B cell (primary cell): ENCODE data around the gene SCAMP5. TPM values are rescaled to one million over a fixed set of nuclear protein-coding genes. Genes with fewer than 3 reads are reported as not detected.

ENCODE experiments used
- ATAC-seq: fragments of 200-7000 bp; cut with Tn5 transposase; one replicate; pipeline ENCODE4 v1.10.0; 2021; ENCODE audit warnings: low read depth, mild to moderate bottlenecking, moderate number of reproducible peaks, moderate library complexity
- CTCF ChIA-PET: fragments of 350-600 bp; sonication (Branson Sonifier 250); formaldehyde crosslinking; loops from one replicate; lab custom pipeline; 2021; ENCODE audit warnings: antibody characterized with exemption, inconsistent platforms; lab: Charles Lee
- POLR2A ChIA-PET: fragments of 350-600 bp; sonication (Branson Sonifier 250); formaldehyde crosslinking; loops from one replicate; lab custom pipeline; 2021; ENCODE audit warnings: antibody characterized with exemption; lab: Charles Lee
- DNase-seq: peaks from one replicate; pipeline ENCODE4 v3.0.0; 2013
- H2AFZ ChIP-seq: 2 replicates; pipeline ENCODE4 v1.6.1; 2012; ENCODE audit warnings: mild to moderate bottlenecking, low read depth, low read length; ENCODE audit not compliant: insufficient read depth, poor library complexity, severe bottlenecking
- H3K27ac ChIP-seq, 2 donors: 1 replicate in 1 of 2; 2 replicates in 1 of 2; pipeline ENCODE4 v1.5.1; 2012 to 2013; ENCODE audit warnings: low read length in 2 of 2, mild to moderate bottlenecking in 2 of 2, moderate library complexity in 1 of 2
- H3K27me3 ChIP-seq, 4 experiments: fragments of 200-600 bp in 1 of 4; sonication (generic) in 1 of 4; replicated peaks in 1 of 4; 1 replicate in 2 of 4; 2 replicates in 2 of 4; pipeline versions ENCODE4 v1.6.1 to v1.7.0; 2013 to 2016; ENCODE audit warnings: low read length in 3 of 4, mild to moderate bottlenecking in 2 of 4, mixed read lengths in 1 of 4, moderate library complexity in 1 of 4; ENCODE audit not compliant: insufficient read depth in 4 of 4, control insufficient read depth in 3 of 4; ENCODE audit errors: control extremely low read depth in 1 of 4
- H3K36me3 ChIP-seq, 2 experiments: replicated peaks in 1 of 2; 1 replicate in 1 of 2; 2 replicates in 1 of 2; pipeline versions ENCODE4 v1.6.1 to v1.7.1; 2013; ENCODE audit warnings: low read length in 1 of 2; ENCODE audit not compliant: insufficient read depth in 2 of 2, control insufficient read depth in 1 of 2; ENCODE audit errors: control extremely low read depth in 1 of 2, extremely low read depth in 1 of 2
- H3K4me1 ChIP-seq, 2 donors: fragments of 200-600 bp in 1 of 2; sonication (generic) in 1 of 2; 1 replicate in 1 of 2; 2 replicates in 1 of 2; pipeline versions ENCODE4 v1.5.1 to v1.6.1; 2013 to 2017; ENCODE audit warnings: low read length in 2 of 2; ENCODE audit not compliant: control insufficient read depth in 2 of 2, insufficient read depth in 2 of 2
- H3K4me2 ChIP-seq: replicated peaks from 2 replicates; pipeline ENCODE3; 2012; ENCODE audit warnings: mild to moderate bottlenecking, low read depth, low read length; ENCODE audit not compliant: poor library complexity, severe bottlenecking
- H3K4me3 ChIP-seq, 5 experiments: fragments of 200-600 bp in 1 of 5; sonication (generic) in 1 of 5; 1 replicate in 3 of 5; 2 replicates in 2 of 5; pipeline versions ENCODE4 v1.5.1 to v1.7.0; 2011 to 2016; ENCODE audit warnings: low read length in 4 of 5, mild to moderate bottlenecking in 4 of 5, low read depth in 2 of 5, control low read depth in 1 of 5, moderate library complexity in 1 of 5; ENCODE audit not compliant: insufficient read depth in 1 of 5; ENCODE audit errors: control extremely low read depth in 1 of 5, extremely low read depth in 1 of 5
- H3K79me2 ChIP-seq: fragments of 200-600 bp; sonication (generic); one replicate; pipeline ENCODE4 v1.6.0; 2016; ENCODE audit warnings: low read length; ENCODE audit not compliant: control insufficient read depth, insufficient read depth
- H3K9ac ChIP-seq: fragments of 200-600 bp; sonication (generic); 2 replicates; pipeline ENCODE4 v1.6.1; 2017; ENCODE audit warnings: mild to moderate bottlenecking, low read length, moderate library complexity
- H3K9me3 ChIP-seq, 3 donors: one replicate each; pipeline versions ENCODE4 v1.6.1 to v1.7.1; 2013; ENCODE audit warnings: low read length in 2 of 3; ENCODE audit not compliant: control insufficient read depth in 2 of 3, insufficient read depth in 1 of 3; ENCODE audit errors: control extremely low read depth in 1 of 3
- H4K20me1 ChIP-seq: 2 replicates; pipeline ENCODE4 v1.6.0; 2012; ENCODE audit warnings: mild to moderate bottlenecking, low read length; ENCODE audit not compliant: insufficient read depth, control insufficient read depth, poor library complexity, severe bottlenecking
- H3K27ac Mint-ChIP-seq: one replicate; pipeline ENCODE4 v1.8.0; 2021; ENCODE audit warnings: mixed read lengths
- H3K27me3 Mint-ChIP-seq: one replicate; pipeline ENCODE4 v1.8.0; 2021; ENCODE audit warnings: mixed read lengths
- H3K4me1 Mint-ChIP-seq: one replicate; pipeline ENCODE4 v1.8.0; 2021; ENCODE audit warnings: mixed read lengths
- H3K4me3 Mint-ChIP-seq: one replicate; pipeline ENCODE4 v1.8.0; 2021; ENCODE audit warnings: mixed read lengths
- H3K9me3 Mint-ChIP-seq: one replicate; pipeline ENCODE4 v1.8.0; 2022; ENCODE audit warnings: mixed read lengths; ENCODE audit not compliant: insufficient read depth
- EZH2 ChIP-seq: IDR thresholded peaks from 2 replicates; pipeline ENCODE4 v1.6.1; 2012; ENCODE audit warnings: borderline replicate concordance, low read depth, mild to moderate bottlenecking, moderate library complexity, low read length; ENCODE audit not compliant: insufficient read depth, poor library complexity, severe bottlenecking
- WGBS: methylation state at CpG from one replicate; pipeline ENCODE4 v1.1.5; 2013; ENCODE audit warnings: missing lambda C conversion rate; ENCODE audit not compliant: insufficient coverage; 5-methylcytosine and 5-hydroxymethylcytosine counted together
- intact Hi-C: fragments of 100-400 bp; cut with micrococcal nuclease; formaldehyde crosslinking; loops from one replicate; pipeline ENCODE4 v1.10.0; 2022
- polyA plus RNA-seq: library from polyadenylated mRNA; depleted of rRNA; stranded (reverse); fragments of >200 nt; gene quantifications from 2 replicates; pipeline ENCODE4 v1.2.3, GENCODE V29; 2012
- total RNA-seq, 2 donors: library from RNA; stranded (reverse); fragments of 120-200 nt in 1 of 2; gene quantifications; 1 replicate in 1 of 2; 2 replicates in 1 of 2; pipeline versions ENCODE4 v1.2.3 to v1.2.4, GENCODE V29; 2013 to 2022
- TF ChIP-seq, protein P1 (sequence below): fragments of 200-600 bp; IDR thresholded peaks from one replicate; pipeline ENCODE4 v1.8.0; 2022; ENCODE audit warnings: antibody characterized with exemption, mild to moderate bottlenecking

SCAMP5 gene
- total and polyA plus RNA-seq, 2 donors (not counting 1 experiment from before 2014, with no cell fraction given), result 0.59 to 3.4 TPM

DNA sequence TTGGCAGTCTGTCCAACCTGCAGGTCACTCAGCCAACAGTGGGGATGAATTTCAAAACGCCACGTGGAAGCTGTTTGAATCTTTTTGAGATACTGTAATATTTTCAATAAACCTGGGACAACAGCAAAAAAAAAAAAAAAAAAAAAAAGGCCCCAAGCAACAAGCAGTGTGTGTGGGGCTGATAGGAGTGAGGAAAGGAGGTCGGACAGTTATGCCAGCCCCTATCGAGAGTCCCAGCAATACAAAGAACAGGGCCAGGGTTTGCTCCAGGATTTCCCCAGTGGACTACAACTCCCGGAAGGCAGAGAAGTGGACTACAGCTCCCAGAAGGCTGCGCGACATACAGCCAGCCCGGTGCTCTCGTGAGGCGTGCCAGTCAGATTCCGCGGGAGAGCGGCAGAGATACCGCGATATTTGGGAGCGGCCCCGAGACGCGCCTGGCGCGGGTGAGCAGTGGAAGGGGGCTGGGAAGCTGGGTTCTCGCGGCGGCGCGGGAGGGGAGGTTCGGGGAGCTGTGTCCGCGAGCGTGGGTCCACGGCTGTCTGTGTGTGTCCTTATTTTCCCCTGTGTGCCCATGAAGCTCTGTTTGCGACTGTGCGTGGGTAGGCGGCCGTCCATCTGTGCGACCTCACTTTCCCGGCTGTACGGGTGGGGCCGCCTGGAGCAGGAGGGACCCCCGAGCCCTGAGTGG, 28.0 kb downstream of the SCAMP5 start, which contains the start of gene PPCDC:
Gene PPCDC (plus strand): TSS at position 410 of the 691 bp plus-strand sequence. CDS start 4,729 bp downstream, outside the sequence.
- Histone ChIP-seq H3K9ac (peak within 1 kb of the TSS; percentile 95), H3K27me3 (peaks cover 0 to 33% (median 15%) of the 10 kb centered on the region in 4 experiments), H3K4me1 (peaks cover 5 to 18% of the 10 kb centered on the region in 2 donors), H2AFZ (peak within 1 kb of the TSS; percentile 98), H3K4me3 (peak within 1 kb of the TSS; percentile 72 to 96 (median 94)), H3K9me3 (peaks cover 0 to 6% (median 0%) of the 10 kb centered on the region in 3 donors), H3K4me2 (peak within 1 kb of the TSS; percentile 87), H3K27ac (peak within 1 kb of the TSS; percentile 49 to 72), H3K79me2 (peaks cover 16% of the 10 kb centered on the region), H4K20me1 (no peaks in the 10 kb centered on the region), H3K36me3 (no peaks in the 10 kb centered on the region)
- ChIA-PET POLR2A (interaction anchor here (0.6 to 1.8 kb wide), 10 partner anchors 13 to 345 kb away, joined by 3 to 8 read pairs (median 4); partner anchors contain the start of genes C15orf39 and COX5A), CTCF (interaction anchor here (0.6 to 10.4 kb wide), 9 partner anchors 8 to 387 kb away, joined by 3 to 170 read pairs (median 4); partner anchors contain the start of gene RPP25)
- Mint-ChIP-seq H3K27me3 (peaks cover 23% of the 10 kb centered on the region), H3K4me3 (peak within 1 kb of the TSS; percentile 97), H3K27ac (peak within 1 kb of the TSS; percentile 94), H3K4me1 (peaks cover 14% of the 10 kb centered on the region), H3K9me3 (no peaks in the 10 kb centered on the region)
- DNase-seq, result peak; percentile 93
- TF ChIP-seq, protein P1, sequence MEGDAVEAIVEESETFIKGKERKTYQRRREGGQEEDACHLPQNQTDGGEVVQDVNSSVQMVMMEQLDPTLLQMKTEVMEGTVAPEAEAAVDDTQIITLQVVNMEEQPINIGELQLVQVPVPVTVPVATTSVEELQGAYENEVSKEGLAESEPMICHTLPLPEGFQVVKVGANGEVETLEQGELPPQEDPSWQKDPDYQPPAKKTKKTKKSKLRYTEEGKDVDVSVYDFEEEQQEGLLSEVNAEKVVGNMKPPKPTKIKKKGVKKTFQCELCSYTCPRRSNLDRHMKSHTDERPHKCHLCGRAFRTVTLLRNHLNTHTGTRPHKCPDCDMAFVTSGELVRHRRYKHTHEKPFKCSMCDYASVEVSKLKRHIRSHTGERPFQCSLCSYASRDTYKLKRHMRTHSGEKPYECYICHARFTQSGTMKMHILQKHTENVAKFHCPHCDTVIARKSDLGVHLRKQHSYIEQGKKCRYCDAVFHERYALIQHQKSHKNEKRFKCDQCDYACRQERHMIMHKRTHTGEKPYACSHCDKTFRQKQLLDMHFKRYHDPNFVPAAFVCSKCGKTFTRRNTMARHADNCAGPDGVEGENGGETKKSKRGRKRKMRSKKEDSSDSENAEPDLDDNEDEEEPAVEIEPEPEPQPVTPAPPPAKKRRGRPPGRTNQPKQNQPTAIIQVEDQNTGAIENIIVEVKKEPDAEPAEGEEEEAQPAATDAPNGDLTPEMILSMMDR, result no peak
- no peak for TF ChIP-seq EZH2
- WGBS, result under 1% methylated on average over 38 of the region's 40 CpGs
- peak; percentile 100 for ATAC-seq
- intact Hi-C loops, result loop anchor here (1.0 to 10.0 kb wide), 8 partner anchors 14 to 621 kb away; partner anchors contain the start of genes CLK3, COX5A, IMP3 and RPP25
